ENCODE data around the gene SPINT3. TPM values are rescaled to one million over a fixed set of nuclear protein-coding genes. Genes with fewer than 3 reads are reported as not detected.

The SPINT3 gene
- total RNA-seq, 1 experiment from 2014 or later: not detected

DNA sequence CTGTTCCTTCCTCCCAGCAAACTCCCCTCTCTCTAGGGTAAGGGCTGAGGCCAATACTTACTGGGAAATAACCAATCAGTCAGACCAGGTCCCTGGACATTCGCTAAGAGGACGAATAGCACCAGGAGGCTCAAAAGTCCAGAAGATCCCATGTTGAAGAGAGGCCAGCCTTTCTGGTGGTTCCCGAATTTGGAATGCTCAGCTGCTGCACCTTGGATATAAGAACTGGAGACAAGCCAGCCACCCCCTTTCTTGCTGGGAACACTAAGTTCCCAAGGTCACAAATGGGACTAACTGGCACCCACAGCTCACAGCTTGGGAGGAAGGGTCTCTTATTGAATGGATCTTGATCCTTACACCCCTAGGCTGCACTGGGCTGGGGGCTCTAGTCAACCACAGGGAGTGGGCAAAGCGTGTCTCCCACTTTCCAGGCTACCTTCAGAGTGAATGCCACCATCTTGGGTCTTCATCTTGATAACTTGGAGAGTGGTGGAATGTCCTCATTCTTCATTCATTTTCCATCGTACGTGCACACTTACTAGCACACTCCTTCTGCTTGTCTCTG is 31.9 kb upstream of the SPINT3 start, which contains the start of gene EPPIN:
Gene EPPIN, minus strand, starts transcription at position 196 of the 565 bp plus-strand sequence. Its CDS starts 44 bp downstream, at position 152.
- ATAC-seq (no peak), DNase-seq (ENCODE audit: low spot score) (no peak)
- Mint-ChIP-seq H3K4me3 (no peak within 1 kb of the TSS), H3K4me1 (peaks cover 13% of the 10 kb centered on the region), H3K36me3 (0 out of 2 replicates have a peak, but pooled peaks cover 7% of the 10 kb centered on the region), H3K9me3 (peaks cover 9% of the 10 kb centered on the region), H3K27me3 (ENCODE audit: low read depth) (no peaks in the 10 kb centered on the region), H3K27ac (no peak within 1 kb of the TSS)
- ChIA-PET POLR2A (no interaction called here), CTCF (interaction anchor here (0.5 to 2.7 kb wide), 3 partner anchors 82 to 226 kb away, joined by 3 to 22 read pairs (median 4); partner anchors contain the start of gene WFDC10A)
- TF ChIP-seq, protein P1, sequence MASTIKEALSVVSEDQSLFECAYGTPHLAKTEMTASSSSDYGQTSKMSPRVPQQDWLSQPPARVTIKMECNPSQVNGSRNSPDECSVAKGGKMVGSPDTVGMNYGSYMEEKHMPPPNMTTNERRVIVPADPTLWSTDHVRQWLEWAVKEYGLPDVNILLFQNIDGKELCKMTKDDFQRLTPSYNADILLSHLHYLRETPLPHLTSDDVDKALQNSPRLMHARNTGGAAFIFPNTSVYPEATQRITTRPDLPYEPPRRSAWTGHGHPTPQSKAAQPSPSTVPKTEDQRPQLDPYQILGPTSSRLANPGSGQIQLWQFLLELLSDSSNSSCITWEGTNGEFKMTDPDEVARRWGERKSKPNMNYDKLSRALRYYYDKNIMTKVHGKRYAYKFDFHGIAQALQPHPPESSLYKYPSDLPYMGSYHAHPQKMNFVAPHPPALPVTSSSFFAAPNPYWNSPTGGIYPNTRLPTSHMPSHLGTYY (CRISPR knock-in tag; IDR thresholded peaks at IDR 0.05): no peak
- TF ChIP-seq NFATC4 (CRISPR knock-in tag; IDR thresholded peaks at IDR 0.05): no peak
- no peak for TF ChIP-seq JAZF1 (CRISPR knock-in tag; IDR thresholded peaks at IDR 0.05)
- TF ChIP-seq, protein P2, sequence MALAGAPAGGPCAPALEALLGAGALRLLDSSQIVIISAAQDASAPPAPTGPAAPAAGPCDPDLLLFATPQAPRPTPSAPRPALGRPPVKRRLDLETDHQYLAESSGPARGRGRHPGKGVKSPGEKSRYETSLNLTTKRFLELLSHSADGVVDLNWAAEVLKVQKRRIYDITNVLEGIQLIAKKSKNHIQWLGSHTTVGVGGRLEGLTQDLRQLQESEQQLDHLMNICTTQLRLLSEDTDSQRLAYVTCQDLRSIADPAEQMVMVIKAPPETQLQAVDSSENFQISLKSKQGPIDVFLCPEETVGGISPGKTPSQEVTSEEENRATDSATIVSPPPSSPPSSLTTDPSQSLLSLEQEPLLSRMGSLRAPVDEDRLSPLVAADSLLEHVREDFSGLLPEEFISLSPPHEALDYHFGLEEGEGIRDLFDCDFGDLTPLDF (CRISPR knock-in tag; IDR thresholded peaks at IDR 0.05): no peak
- TF ChIP-seq, protein P3, sequence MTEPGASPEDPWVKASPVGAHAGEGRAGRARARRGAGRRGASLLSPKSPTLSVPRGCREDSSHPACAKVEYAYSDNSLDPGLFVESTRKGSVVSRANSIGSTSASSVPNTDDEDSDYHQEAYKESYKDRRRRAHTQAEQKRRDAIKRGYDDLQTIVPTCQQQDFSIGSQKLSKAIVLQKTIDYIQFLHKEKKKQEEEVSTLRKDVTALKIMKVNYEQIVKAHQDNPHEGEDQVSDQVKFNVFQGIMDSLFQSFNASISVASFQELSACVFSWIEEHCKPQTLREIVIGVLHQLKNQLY (CRISPR knock-in tag; IDR thresholded peaks at IDR 0.05): no peak
- TF ChIP-seq, protein P4, sequence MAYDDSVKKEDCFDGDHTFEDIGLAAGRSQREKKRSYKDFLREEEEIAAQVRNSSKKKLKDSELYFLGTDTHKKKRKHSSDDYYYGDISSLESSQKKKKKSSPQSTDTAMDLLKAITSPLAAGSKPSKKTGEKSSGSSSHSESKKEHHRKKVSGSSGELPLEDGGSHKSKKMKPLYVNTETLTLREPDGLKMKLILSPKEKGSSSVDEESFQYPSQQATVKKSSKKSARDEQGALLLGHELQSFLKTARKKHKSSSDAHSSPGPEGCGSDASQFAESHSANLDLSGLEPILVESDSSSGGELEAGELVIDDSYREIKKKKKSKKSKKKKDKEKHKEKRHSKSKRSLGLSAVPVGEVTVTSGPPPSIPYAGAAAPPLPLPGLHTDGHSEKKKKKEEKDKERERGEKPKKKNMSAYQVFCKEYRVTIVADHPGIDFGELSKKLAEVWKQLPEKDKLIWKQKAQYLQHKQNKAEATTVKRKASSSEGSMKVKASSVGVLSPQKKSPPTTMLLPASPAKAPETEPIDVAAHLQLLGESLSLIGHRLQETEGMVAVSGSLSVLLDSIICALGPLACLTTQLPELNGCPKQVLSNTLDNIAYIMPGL (CRISPR knock-in tag; IDR thresholded peaks at IDR 0.05): no peak
- TF ChIP-seq SOX15 (CRISPR knock-in tag; IDR thresholded peaks at IDR 0.05): no peak
- no peak for TF ChIP-seq GRHL2 (CRISPR knock-in tag; IDR thresholded peaks at IDR 0.05; ENCODE audit: insufficient replicate concordance, severe bottlenecking)
- TF ChIP-seq, protein P5, sequence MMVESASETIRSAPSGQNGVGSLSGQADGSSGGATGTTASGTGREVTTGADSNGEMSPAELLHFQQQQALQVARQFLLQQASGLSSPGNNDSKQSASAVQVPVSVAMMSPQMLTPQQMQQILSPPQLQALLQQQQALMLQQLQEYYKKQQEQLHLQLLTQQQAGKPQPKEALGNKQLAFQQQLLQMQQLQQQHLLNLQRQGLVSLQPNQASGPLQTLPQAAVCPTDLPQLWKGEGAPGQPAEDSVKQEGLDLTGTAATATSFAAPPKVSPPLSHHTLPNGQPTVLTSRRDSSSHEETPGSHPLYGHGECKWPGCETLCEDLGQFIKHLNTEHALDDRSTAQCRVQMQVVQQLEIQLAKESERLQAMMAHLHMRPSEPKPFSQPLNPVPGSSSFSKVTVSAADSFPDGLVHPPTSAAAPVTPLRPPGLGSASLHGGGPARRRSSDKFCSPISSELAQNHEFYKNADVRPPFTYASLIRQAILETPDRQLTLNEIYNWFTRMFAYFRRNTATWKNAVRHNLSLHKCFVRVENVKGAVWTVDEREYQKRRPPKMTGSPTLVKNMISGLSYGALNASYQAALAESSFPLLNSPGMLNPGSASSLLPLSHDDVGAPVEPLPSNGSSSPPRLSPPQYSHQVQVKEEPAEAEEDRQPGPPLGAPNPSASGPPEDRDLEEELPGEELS (CRISPR knock-in tag; IDR thresholded peaks at IDR 0.05): no peak
- TF ChIP-seq RORB (CRISPR knock-in tag; IDR thresholded peaks at IDR 0.05): no peak
- no peak for TF ChIP-seq NFE2L1 (CRISPR knock-in tag; IDR thresholded peaks at IDR 0.05)
- TF ChIP-seq ZNF263 (CRISPR knock-in tag; IDR thresholded peaks at IDR 0.05; ENCODE audit: low read depth): no peak
- no peak for TF ChIP-seq SMAD3 (CRISPR knock-in tag; IDR thresholded peaks at IDR 0.05; ENCODE audit: borderline replicate concordance)
- TF ChIP-seq GABPB1 (CRISPR knock-in tag; IDR thresholded peaks at IDR 0.05): no peak
- TF ChIP-seq, protein P6, sequence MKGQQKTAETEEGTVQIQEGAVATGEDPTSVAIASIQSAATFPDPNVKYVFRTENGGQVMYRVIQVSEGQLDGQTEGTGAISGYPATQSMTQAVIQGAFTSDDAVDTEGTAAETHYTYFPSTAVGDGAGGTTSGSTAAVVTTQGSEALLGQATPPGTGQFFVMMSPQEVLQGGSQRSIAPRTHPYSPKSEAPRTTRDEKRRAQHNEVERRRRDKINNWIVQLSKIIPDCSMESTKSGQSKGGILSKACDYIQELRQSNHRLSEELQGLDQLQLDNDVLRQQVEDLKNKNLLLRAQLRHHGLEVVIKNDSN (CRISPR knock-in tag; IDR thresholded peaks at IDR 0.05): no peak
- no peak for TF ChIP-seq ELF4 (CRISPR knock-in tag; IDR thresholded peaks at IDR 0.05; ENCODE audit: low read depth)
- no peak for TF ChIP-seq ZNF232 (CRISPR knock-in tag; IDR thresholded peaks at IDR 0.05)
- no peak for TF ChIP-seq ZNF423 (CRISPR knock-in tag; IDR thresholded peaks at IDR 0.05)

Data from WTC11 (cell line).